CD4-positive, alpha-beta T cell treated with Interleukin-1 beta for 1 hour (primary cell): ENCODE results near the gene RANBP10.

Experiments
- DNase-seq, 2 donors: peaks; one replicate each; pipeline ENCODE4 v3.0.0-alpha.2; 2020 to 2022

Gene RANBP10

DNA sequence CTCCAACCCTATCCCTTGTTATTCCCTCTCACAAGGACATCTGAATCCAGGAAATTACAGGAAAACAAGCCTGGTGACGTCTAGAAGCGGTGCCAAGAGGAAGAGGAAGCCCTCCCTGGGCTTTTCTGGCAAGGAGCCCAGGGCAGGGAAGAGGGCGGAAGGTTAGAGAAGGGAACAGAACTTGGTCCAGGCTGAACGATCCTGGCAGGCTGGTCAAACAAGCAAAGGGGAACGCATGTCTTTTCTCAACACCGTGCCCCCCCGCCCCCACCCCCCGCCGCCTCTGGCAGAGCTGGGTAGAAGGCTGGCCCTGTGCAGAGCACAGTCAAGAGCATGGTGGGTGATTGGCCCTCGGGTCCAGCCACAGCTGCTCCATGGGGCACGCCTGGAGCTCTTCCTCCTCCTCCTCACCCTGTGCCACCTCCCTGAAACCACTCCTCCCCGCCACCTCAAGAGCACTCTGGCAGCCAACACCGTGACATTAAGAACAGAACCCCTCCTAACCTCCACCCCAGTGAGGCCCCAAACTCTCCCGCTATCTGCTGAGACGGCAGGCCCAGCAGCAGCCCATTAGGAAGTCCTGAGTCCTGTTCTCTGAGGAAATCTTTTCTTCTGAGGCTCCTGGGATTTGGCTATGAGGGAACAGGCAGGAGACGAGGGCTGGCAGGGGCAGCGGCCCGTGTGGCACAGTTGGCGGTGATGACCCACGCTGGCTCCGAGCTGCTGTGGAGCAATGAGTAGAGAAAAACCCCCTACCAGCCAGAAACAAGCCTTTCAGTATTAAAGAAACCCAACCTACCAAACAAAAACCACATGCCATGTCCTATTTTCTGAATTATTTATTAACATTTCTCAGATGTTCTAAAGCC is 132.4 kb downstream of the RANBP10 start:
- DNase-seq: peak in 1 of 2 donors; percentile 23
